ENCODE measurements around the gene ERGIC1. TPM values are rescaled to one million over a fixed set of nuclear protein-coding genes. Genes with fewer than 3 reads are reported as not detected.
A peak's percentile ranks its signal among the peaks of the same experiment; 100 is the strongest.

ERGIC1 gene
- total and polyA plus RNA-seq, 2 of the 13 experiments (the other 11 are each of a cell fraction or from before 2014, with no cell fraction given) = 78.5 to 184 TPM

- TF ChIP-seq TFE3 (CRISPR knock-in tag; IDR thresholded peaks at IDR 0.05) (peak; percentile 78; the same call in 1 of the 2 replicates), ZNF788 (CRISPR knock-in tag; IDR thresholded peaks at IDR 0.05; ENCODE audit: borderline replicate concordance) (no peak), NKX3-1 (CRISPR knock-in tag; IDR thresholded peaks at IDR 0.05) (no peak), ZNF772 (CRISPR knock-in tag; IDR thresholded peaks at IDR 0.05) (no peak), ZSCAN9 (CRISPR knock-in tag; IDR thresholded peaks at IDR 0.05; ENCODE audit: borderline replicate concordance) (no peak), ZMAT3 (CRISPR knock-in tag; conservative IDR thresholded peaks at IDR 0.05) (peak; percentile 30; the same call in 1 of the 2 replicates), POGK (CRISPR knock-in tag; conservative IDR thresholded peaks at IDR 0.05) (no peak; the same call in none of the 2 replicates), SUZ12 (IDR thresholded peaks at IDR 0.05; ENCODE audit: low read depth, low read length) (no peak), ZNF234 (CRISPR knock-in tag; conservative IDR thresholded peaks at IDR 0.05) (no peak), ZNF556 (CRISPR knock-in tag; IDR thresholded peaks at IDR 0.05; ENCODE audit: borderline replicate concordance) (no peak), ZNF225 (CRISPR knock-in tag; IDR thresholded peaks at IDR 0.05) (no peak), SP140L (CRISPR knock-in tag; IDR thresholded peaks at IDR 0.05; ENCODE audit: borderline replicate concordance) (0 out of 2 replicates have a peak, but pooled peaks have one; percentile 23), SETDB1 (CRISPR knock-in tag; IDR thresholded peaks at IDR 0.05; ENCODE audit: borderline replicate concordance) (no peak), ZNF792 (CRISPR knock-in tag; IDR thresholded peaks at IDR 0.05) (no peak), CREM (IDR thresholded peaks at IDR 0.05) (peak; percentile 72; the same call in 1 of the 2 replicates), CREM (CRISPR knock-in tag; IDR thresholded peaks at IDR 0.05) (no peak), ZBTB43 (CRISPR knock-in tag; conservative IDR thresholded peaks at IDR 0.05) (peak; percentile 48), ZNF800 (CRISPR knock-in tag; IDR thresholded peaks at IDR 0.05) (no peak), DMAP1 (CRISPR knock-in tag; IDR thresholded peaks at IDR 0.05) (peak; percentile 41), ETV5 (CRISPR knock-in tag; IDR thresholded peaks at IDR 0.05; ENCODE audit: borderline replicate concordance) (peak; percentile 73), ZFY (CRISPR knock-in tag; IDR thresholded peaks at IDR 0.05) (no peak; the same call in 1 of the 2 replicates), ZNF569 (CRISPR knock-in tag; IDR thresholded peaks at IDR 0.05; ENCODE audit: borderline replicate concordance) (no peak), PLSCR1 (CRISPR knock-in tag; IDR thresholded peaks at IDR 0.05; ENCODE audit: borderline replicate concordance) (no peak), ELK4 (CRISPR knock-in tag; IDR thresholded peaks at IDR 0.05; ENCODE audit: borderline replicate concordance) (no peak)
Measured at GRCh38 chr5:172858511-172858989, 24.5 kb downstream of the ERGIC1 start (continued).
